OCI-LY7 (cell line): ENCODE results near the gene TTLL9.

ENCODE experiments used
- EZH2phosphoT487 ChIP-seq: fragments of 200-600 bp; sonication (generic); IDR thresholded peaks from 2 replicates; pipeline ENCODE4 v1.6.1; 2018; ENCODE audit warnings: low read depth, borderline replicate concordance, mild to moderate bottlenecking, mixed run types, antibody characterized with exemption, low read length, moderate library complexity, mixed read lengths
- TF ChIP-seq, protein P1 (sequence below): fragments of 200-600 bp; sonication (generic); conservative IDR thresholded peaks from 2 replicates; pipeline ENCODE4 v1.5.1; 2014; ENCODE audit warnings: mild to moderate bottlenecking, antibody characterized with exemption, low read length, moderate library complexity, mixed read lengths

DNA sequence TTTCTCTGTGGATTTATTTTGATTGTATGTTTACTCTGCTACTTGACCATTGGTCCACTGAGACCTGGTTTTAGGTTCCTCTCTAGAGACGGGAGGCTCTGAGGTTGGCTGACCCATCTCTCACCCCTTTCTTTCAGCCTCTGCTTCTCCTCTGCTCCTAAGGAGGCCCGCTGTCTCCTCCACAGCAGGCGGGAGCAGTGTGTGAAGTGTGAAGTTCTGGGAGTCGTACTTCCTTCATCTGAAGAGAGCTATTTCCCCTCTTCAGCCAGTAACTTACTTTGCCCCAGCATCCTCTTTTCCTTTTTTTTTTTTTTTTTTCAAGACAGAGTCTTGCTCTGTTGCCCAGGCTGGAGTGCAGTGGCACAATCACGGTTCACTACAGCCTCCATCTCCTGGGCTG is 60.3 kb downstream of the TTLL9 start:
- TF ChIP-seq, protein P1, sequence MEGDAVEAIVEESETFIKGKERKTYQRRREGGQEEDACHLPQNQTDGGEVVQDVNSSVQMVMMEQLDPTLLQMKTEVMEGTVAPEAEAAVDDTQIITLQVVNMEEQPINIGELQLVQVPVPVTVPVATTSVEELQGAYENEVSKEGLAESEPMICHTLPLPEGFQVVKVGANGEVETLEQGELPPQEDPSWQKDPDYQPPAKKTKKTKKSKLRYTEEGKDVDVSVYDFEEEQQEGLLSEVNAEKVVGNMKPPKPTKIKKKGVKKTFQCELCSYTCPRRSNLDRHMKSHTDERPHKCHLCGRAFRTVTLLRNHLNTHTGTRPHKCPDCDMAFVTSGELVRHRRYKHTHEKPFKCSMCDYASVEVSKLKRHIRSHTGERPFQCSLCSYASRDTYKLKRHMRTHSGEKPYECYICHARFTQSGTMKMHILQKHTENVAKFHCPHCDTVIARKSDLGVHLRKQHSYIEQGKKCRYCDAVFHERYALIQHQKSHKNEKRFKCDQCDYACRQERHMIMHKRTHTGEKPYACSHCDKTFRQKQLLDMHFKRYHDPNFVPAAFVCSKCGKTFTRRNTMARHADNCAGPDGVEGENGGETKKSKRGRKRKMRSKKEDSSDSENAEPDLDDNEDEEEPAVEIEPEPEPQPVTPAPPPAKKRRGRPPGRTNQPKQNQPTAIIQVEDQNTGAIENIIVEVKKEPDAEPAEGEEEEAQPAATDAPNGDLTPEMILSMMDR, result no peak
- no peak for TF ChIP-seq EZH2phosphoT487
